Tibial nerve (tissue), 3 donors: Measurements from ENCODE around the gene RAP1GAP2.

ENCODE experiments used
- CTCF ChIP-seq, 5 experiments: fragments of 200-600 bp in 3 of 5; fragments of 450-650 bp in 2 of 5; sonication (generic) in 3 of 5; IDR thresholded peaks; one replicate each; pipeline ENCODE4 v1.5.1; 2016 to 2019; ENCODE audit warnings: antibody characterized with exemption in 5 of 5, mild to moderate bottlenecking in 3 of 5, moderate library complexity in 2 of 5
- POLR2A ChIP-seq, 2 donors: fragments of 450-650 bp; IDR thresholded peaks; one replicate each; pipeline ENCODE4 v1.6.1; 2017; ENCODE audit warnings: antibody characterized with exemption in 2 of 2, mild to moderate bottlenecking in 2 of 2, moderate library complexity in 2 of 2

GRCh38 chr17:2881295-2881694 is 85.1 kb downstream of the RAP1GAP2 start:
- no peak for TF ChIP-seq CTCF (IDR thresholded peaks at IDR 0.05)
- TF ChIP-seq POLR2A (IDR thresholded peaks at IDR 0.05), result no peak
